Calu3 (cell line): Measurements from ENCODE around the gene VWA5A. TPM values are rescaled to one million over a fixed set of nuclear protein-coding genes. Genes with fewer than 3 reads are reported as not detected.

Source experiments
- BruUV-seq: library from RNA; stranded (reverse); fragments of 400-500 nt; replicated peaks from 2 replicates; lab custom pipeline; 2021; lab: Mats Ljungman, UMichigan
- CTCF ChIA-PET: fragments of 300-600 bp; sonication (Branson Sonifier 250); formaldehyde crosslinking; loops from one replicate; lab custom pipeline; 2022; ENCODE audit warnings: antibody characterized with exemption; lab: Charles Lee
- DNase-seq: peaks from one replicate; pipeline ENCODE4 v3.0.0; 2022
- H3K27ac Mint-ChIP-seq: one replicate; pipeline ENCODE4 v1.8.0; 2022; ENCODE audit warnings: mixed read lengths; ENCODE audit not compliant: unreplicated experiment
- H3K27me3 Mint-ChIP-seq: one replicate; pipeline ENCODE4 v1.8.0; 2022; ENCODE audit warnings: mixed read lengths; ENCODE audit not compliant: unreplicated experiment
- H3K36me3 Mint-ChIP-seq: one replicate; pipeline ENCODE4 v1.8.0; 2022; ENCODE audit warnings: mild to moderate bottlenecking, moderate library complexity, mixed read lengths; ENCODE audit not compliant: insufficient read depth, unreplicated experiment
- H3K4me1 Mint-ChIP-seq: one replicate; pipeline ENCODE4 v1.8.0; 2022; ENCODE audit warnings: mild to moderate bottlenecking, low read depth, mixed read lengths; ENCODE audit not compliant: unreplicated experiment
- H3K4me3 Mint-ChIP-seq: one replicate; pipeline ENCODE4 v1.8.0; 2022; ENCODE audit warnings: mild to moderate bottlenecking, low read depth, moderate library complexity, mixed read lengths; ENCODE audit not compliant: unreplicated experiment
- H3K9me3 Mint-ChIP-seq: one replicate; pipeline ENCODE4 v1.8.0; 2022; ENCODE audit warnings: low read depth, mixed read lengths; ENCODE audit not compliant: unreplicated experiment
- CTCF ChIP-seq: fragments of 200-600 bp; IDR thresholded peaks from one replicate; pipeline ENCODE4 v1.8.0; 2022; ENCODE audit warnings: antibody characterized with exemption; ENCODE audit not compliant: unreplicated experiment
- intact Hi-C: fragments of 100-400 bp; cut with micrococcal nuclease; formaldehyde crosslinking; loops from one replicate; pipeline ENCODE4 v1.10.0; 2022; ENCODE audit not compliant: unreplicated experiment
- total RNA-seq: library from RNA; stranded (reverse); gene quantifications from 2 replicates; pipeline ENCODE4 v1.2.3, GENCODE V29; 2022

The VWA5A gene
- total RNA-seq, 1 experiment from 2014 or later = 1.9 TPM

- BruUV-seq = no TSS peak
- CTCF ChIA-PET = no interaction called here
Measured at GRCh38 chr11:124152770-124153407, 37.6 kb downstream of the VWA5A start.

GRCh38 chr11:124153821-124154220 lies 38.6 kb downstream of the VWA5A start:
- H3K9me3 Mint-ChIP-seq = no peaks in the 10 kb centered on the region
- no peak overlapping the region for H3K4me3 Mint-ChIP-seq
- DNase-seq = no peak
- BruUV-seq = no TSS peak
- TF ChIP-seq CTCF = no peak
- CTCF ChIA-PET = no interaction called here
- no peaks in the 10 kb centered on the region for H3K27me3 Mint-ChIP-seq
- no peaks in the 10 kb centered on the region for H3K4me1 Mint-ChIP-seq
- intact Hi-C loops = no loop called here
- H3K27ac Mint-ChIP-seq = no peak overlapping the region
- no peaks in the 10 kb centered on the region for H3K36me3 Mint-ChIP-seq

More at GRCh38 chr11:124152770-124153407, 37.6 kb downstream of the VWA5A start:
- no peak for DNase-seq
- H3K4me1 Mint-ChIP-seq = no peaks in the 10 kb centered on the region
- peaks cover 2% of the 10 kb centered on the region for H3K9me3 Mint-ChIP-seq
- intact Hi-C loops = no loop called here
- H3K36me3 Mint-ChIP-seq = no peaks in the 10 kb centered on the region
- H3K27me3 Mint-ChIP-seq = no peaks in the 10 kb centered on the region
- no peak overlapping the region for H3K4me3 Mint-ChIP-seq
- no peak overlapping the region for H3K27ac Mint-ChIP-seq
- TF ChIP-seq CTCF = no peak

DNA sequence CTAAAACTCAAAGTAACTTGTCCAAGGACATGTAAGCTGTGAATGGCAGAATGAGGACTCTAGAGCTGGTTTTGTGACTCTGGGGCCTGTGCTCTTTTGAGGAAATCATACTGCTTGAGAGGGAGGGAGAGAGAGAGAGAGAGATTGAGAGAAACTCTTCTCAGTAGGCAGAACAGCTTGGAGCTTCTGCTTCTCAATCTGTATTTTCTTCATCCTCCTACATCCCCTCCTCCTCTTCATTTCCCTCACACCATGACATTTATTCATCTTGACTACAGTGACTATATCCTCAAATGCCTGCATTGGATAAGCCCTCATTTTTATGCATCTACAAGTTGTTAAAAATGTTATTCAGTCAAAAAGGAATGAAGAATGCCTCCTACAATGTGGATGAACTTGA lies 44.2 kb downstream of the VWA5A start:
- DNase-seq = no peak
- TF ChIP-seq CTCF = no peak
- BruUV-seq = no TSS peak
- Mint-ChIP-seq H3K4me1 (no peaks in the 10 kb centered on the region), H3K9me3 (no peaks in the 10 kb centered on the region), H3K36me3 (no peaks in the 10 kb centered on the region), H3K27me3 (no peaks in the 10 kb centered on the region), H3K4me3 (no peak overlapping the region), H3K27ac (no peak overlapping the region)
- intact Hi-C loops = no loop called here
- CTCF ChIA-PET = no interaction called here

DNA sequence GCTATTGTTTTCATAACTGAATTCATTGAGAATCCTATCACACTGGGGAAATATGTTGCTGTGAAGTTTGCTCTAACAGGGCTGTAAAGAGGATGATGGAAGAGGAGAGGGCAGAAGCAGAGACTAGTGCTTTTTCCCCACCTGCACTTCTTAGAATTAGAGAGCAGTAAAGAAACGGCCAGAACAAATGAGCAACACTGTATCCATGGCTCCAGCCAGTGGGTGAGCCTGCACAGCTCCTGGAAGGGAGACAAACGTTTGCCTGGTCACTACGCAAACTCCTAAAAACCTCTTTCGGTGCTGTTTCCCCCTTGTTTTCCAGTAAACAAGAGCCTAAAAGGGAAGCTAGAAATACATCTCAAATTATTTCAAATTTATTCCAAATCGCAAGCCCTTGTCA lies 45.7 kb downstream of the VWA5A start:
- no peaks in the 10 kb centered on the region for H3K36me3 Mint-ChIP-seq
- no peak overlapping the region for H3K27ac Mint-ChIP-seq
- DNase-seq = no peak
- intact Hi-C loops = no loop called here
- CTCF ChIA-PET = no interaction called here
- TF ChIP-seq CTCF = no peak
- no TSS peak for BruUV-seq
- no peaks in the 10 kb centered on the region for H3K4me1 Mint-ChIP-seq
- H3K27me3 Mint-ChIP-seq = no peaks in the 10 kb centered on the region
- no peak overlapping the region for H3K4me3 Mint-ChIP-seq
- no peaks in the 10 kb centered on the region for H3K9me3 Mint-ChIP-seq
